HCT116 (cell line): ENCODE results near the gene MYEF2.

Experiments
- CTCF ChIP-seq, 3 experiments: fragments of 200-600 bp in 1 of 3; sonication (generic) in 1 of 3; IDR thresholded peaks in 2 of 3; conservative IDR thresholded peaks in 1 of 3; 2 replicates each; pipeline ENCODE4 v1.5.1; 2012 to 2017; ENCODE audit warnings: low read depth in 2 of 3, low read length in 2 of 3, antibody characterized with exemption in 1 of 3, borderline replicate concordance in 1 of 3, control low read depth in 1 of 3, mild to moderate bottlenecking in 1 of 3, mixed read lengths in 1 of 3, mixed run types in 1 of 3, moderate library complexity in 1 of 3; ENCODE audit not compliant: insufficient read depth in 1 of 3
- EGR1 ChIP-seq: IDR thresholded peaks from 2 replicates; pipeline ENCODE4 v1.6.1; 2012; ENCODE audit warnings: low read depth
- EZH2 ChIP-seq: fragments of 200-600 bp; sonication (generic); IDR thresholded peaks from 2 replicates; pipeline ENCODE4 v1.6.1; 2017; ENCODE audit warnings: antibody characterized with exemption, mixed run types
- POLR2A ChIP-seq: IDR thresholded peaks from 2 replicates; pipeline ENCODE4 v1.7.0; 2011; ENCODE audit warnings: borderline replicate concordance; ENCODE audit not compliant: insufficient read depth, insufficient read length; ENCODE audit errors: extremely low read depth
- RAD21 ChIP-seq: IDR thresholded peaks from 2 replicates; pipeline ENCODE4 v1.6.1; 2012; ENCODE audit warnings: low read depth, mild to moderate bottlenecking
- SRF ChIP-seq: IDR thresholded peaks from 2 replicates; pipeline ENCODE4 v1.6.1; 2012; ENCODE audit warnings: low read depth
- YY1 ChIP-seq: IDR thresholded peaks from 2 replicates; pipeline ENCODE4 v1.6.1; 2011; ENCODE audit warnings: low read length, low read depth, moderate library complexity, mild to moderate bottlenecking; ENCODE audit not compliant: insufficient replicate concordance; ENCODE audit errors: extremely low read depth
- ZFX ChIP-seq: fragments of 450-650 bp; IDR thresholded peaks from 2 replicates; pipeline ENCODE4 v1.6.1; 2017
- TF ChIP-seq, protein P1 (sequence below): IDR thresholded peaks from 2 replicates; pipeline ENCODE4 v1.6.1; 2012
- TF ChIP-seq, protein P2 (sequence below): IDR thresholded peaks from 2 replicates; pipeline ENCODE4 v1.6.1; 2011; ENCODE audit warnings: mild to moderate bottlenecking, low read length, moderate library complexity; ENCODE audit not compliant: insufficient replicate concordance; ENCODE audit errors: extremely low read depth
- TF ChIP-seq, protein P3 (sequence below): IDR thresholded peaks from 2 replicates; pipeline ENCODE4 v1.6.1; 2012; ENCODE audit warnings: low read depth

GRCh38 chr15:48221261-48221660 is 43.2 kb upstream of the MYEF2 start:
- no peak for TF ChIP-seq POLR2A
- TF ChIP-seq, protein P1, sequence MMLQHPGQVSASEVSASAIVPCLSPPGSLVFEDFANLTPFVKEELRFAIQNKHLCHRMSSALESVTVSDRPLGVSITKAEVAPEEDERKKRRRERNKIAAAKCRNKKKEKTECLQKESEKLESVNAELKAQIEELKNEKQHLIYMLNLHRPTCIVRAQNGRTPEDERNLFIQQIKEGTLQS: no peak
- no peak for TF ChIP-seq CTCF (IDR thresholded peaks at IDR 0.05 in 2 of 3, conservative IDR thresholded peaks at IDR 0.05 in 1 of 3; ENCODE audit: borderline replicate concordance in 1 of 3, insufficient read depth in 1 of 3, low read depth in 2 of 3, low read length in 2 of 3)
- no peak for TF ChIP-seq ZFX
- no peak for TF ChIP-seq SRF
- TF ChIP-seq RAD21: no peak
- TF ChIP-seq, protein P2, sequence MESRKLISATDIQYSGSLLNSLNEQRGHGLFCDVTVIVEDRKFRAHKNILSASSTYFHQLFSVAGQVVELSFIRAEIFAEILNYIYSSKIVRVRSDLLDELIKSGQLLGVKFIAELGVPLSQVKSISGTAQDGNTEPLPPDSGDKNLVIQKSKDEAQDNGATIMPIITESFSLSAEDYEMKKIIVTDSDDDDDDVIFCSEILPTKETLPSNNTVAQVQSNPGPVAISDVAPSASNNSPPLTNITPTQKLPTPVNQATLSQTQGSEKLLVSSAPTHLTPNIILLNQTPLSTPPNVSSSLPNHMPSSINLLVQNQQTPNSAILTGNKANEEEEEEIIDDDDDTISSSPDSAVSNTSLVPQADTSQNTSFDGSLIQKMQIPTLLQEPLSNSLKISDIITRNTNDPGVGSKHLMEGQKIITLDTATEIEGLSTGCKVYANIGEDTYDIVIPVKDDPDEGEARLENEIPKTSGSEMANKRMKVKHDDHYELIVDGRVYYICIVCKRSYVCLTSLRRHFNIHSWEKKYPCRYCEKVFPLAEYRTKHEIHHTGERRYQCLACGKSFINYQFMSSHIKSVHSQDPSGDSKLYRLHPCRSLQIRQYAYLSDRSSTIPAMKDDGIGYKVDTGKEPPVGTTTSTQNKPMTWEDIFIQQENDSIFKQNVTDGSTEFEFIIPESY: no peak
- no peak for TF ChIP-seq EZH2
- no peak for TF ChIP-seq YY1
- TF ChIP-seq, protein P3, sequence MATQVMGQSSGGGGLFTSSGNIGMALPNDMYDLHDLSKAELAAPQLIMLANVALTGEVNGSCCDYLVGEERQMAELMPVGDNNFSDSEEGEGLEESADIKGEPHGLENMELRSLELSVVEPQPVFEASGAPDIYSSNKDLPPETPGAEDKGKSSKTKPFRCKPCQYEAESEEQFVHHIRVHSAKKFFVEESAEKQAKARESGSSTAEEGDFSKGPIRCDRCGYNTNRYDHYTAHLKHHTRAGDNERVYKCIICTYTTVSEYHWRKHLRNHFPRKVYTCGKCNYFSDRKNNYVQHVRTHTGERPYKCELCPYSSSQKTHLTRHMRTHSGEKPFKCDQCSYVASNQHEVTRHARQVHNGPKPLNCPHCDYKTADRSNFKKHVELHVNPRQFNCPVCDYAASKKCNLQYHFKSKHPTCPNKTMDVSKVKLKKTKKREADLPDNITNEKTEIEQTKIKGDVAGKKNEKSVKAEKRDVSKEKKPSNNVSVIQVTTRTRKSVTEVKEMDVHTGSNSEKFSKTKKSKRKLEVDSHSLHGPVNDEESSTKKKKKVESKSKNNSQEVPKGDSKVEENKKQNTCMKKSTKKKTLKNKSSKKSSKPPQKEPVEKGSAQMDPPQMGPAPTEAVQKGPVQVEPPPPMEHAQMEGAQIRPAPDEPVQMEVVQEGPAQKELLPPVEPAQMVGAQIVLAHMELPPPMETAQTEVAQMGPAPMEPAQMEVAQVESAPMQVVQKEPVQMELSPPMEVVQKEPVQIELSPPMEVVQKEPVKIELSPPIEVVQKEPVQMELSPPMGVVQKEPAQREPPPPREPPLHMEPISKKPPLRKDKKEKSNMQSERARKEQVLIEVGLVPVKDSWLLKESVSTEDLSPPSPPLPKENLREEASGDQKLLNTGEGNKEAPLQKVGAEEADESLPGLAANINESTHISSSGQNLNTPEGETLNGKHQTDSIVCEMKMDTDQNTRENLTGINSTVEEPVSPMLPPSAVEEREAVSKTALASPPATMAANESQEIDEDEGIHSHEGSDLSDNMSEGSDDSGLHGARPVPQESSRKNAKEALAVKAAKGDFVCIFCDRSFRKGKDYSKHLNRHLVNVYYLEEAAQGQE: no peak
- no peak for TF ChIP-seq EGR1
